T-cell (primary cell): ENCODE measurements around the gene MYO7A. TPM values are rescaled to one million over a fixed set of nuclear protein-coding genes. Genes with fewer than 3 reads are reported as not detected.

Experiments used
- ATAC-seq, 4 experiments: fragments of 200-7000 bp in 3 of 4; fragments of 150-1000 bp in 1 of 4; cut with Tn5 transposase; replicated peaks in 1 of 4; 1 replicate in 3 of 4; 2 replicates in 1 of 4; pipeline ENCODE4 v1.10.0; 2021; ENCODE audit warnings: moderate library complexity in 3 of 4, mild to moderate bottlenecking in 2 of 4, moderate number of reproducible peaks in 1 of 4
- CTCF ChIA-PET, 2 donors: fragments of 300-600 bp; sonication (Branson Sonifier 250); formaldehyde crosslinking; loops; one replicate each; lab custom pipeline; 2022; ENCODE audit warnings: antibody characterized with exemption in 2 of 2; lab: Charles Lee
- POLR2A ChIA-PET, 2 donors: fragments of 300-600 bp; sonication (Branson Sonifier 250); formaldehyde crosslinking; loops; one replicate each; lab custom pipeline; 2022; ENCODE audit warnings: antibody characterized with exemption in 2 of 2; lab: Charles Lee
- DNase-seq, 35 experiments: peaks; one replicate each; pipeline versions ENCODE4 v3.0.0 to v3.0.0-alpha.2; 2013 to 2023
- H3K27ac ChIP-seq: one replicate; pipeline ENCODE4 v1.5.1; 2013; ENCODE audit warnings: low read length
- H3K27me3 ChIP-seq, 2 experiments: replicated peaks in 1 of 2; 1 replicate in 1 of 2; 2 replicates in 1 of 2; pipeline versions ENCODE4 v1.6.1 to v1.7.0; 2013; ENCODE audit warnings: low read length in 1 of 2, mixed read lengths in 1 of 2; ENCODE audit not compliant: control insufficient read depth in 2 of 2, insufficient read depth in 2 of 2; ENCODE audit errors: extremely low read depth in 1 of 2
- H3K36me3 ChIP-seq, 2 donors: 1 replicate in 1 of 2; 2 replicates in 1 of 2; pipeline versions ENCODE4 v1.6.1 to v1.7.0; 2013; ENCODE audit warnings: low read length in 1 of 2; ENCODE audit not compliant: control insufficient read depth in 2 of 2, insufficient read depth in 1 of 2; ENCODE audit errors: extremely low read depth in 1 of 2
- H3K4me1 ChIP-seq, 2 experiments: 1 replicate in 1 of 2; 2 replicates in 1 of 2; pipeline versions ENCODE4 v1.6.1 to v1.7.0; 2013; ENCODE audit warnings: low read length in 2 of 2, mixed read lengths in 1 of 2; ENCODE audit not compliant: insufficient read depth in 2 of 2, control insufficient read depth in 1 of 2; ENCODE audit errors: extremely low read depth in 1 of 2
- H3K4me3 ChIP-seq, 2 donors: 1 replicate in 1 of 2; 2 replicates in 1 of 2; pipeline versions ENCODE4 v1.5.1 to v1.7.0; 2013; ENCODE audit warnings: mild to moderate bottlenecking in 2 of 2, low read length in 1 of 2, moderate library complexity in 1 of 2; ENCODE audit not compliant: control insufficient read depth in 1 of 2; ENCODE audit errors: extremely low read depth in 1 of 2
- H3K9me3 ChIP-seq: 2 replicates; pipeline ENCODE4 v1.7.0; 2013
- H3K27ac Mint-ChIP-seq, 2 donors: one replicate each; pipeline ENCODE4 v1.8.0; 2020 to 2021; ENCODE audit warnings: mild to moderate bottlenecking in 2 of 2, mixed read lengths in 2 of 2
- H3K27me3 Mint-ChIP-seq, 2 donors: one replicate each; pipeline ENCODE4 v1.8.0; 2021 to 2022; ENCODE audit warnings: mixed read lengths in 2 of 2
- H3K36me3 Mint-ChIP-seq: one replicate; pipeline ENCODE4 v1.8.0; 2021; ENCODE audit warnings: mixed read lengths
- H3K4me1 Mint-ChIP-seq, 3 donors: one replicate each; pipeline ENCODE4 v1.8.0; 2020 to 2022; ENCODE audit warnings: mixed read lengths in 3 of 3, mild to moderate bottlenecking in 1 of 3
- H3K4me3 Mint-ChIP-seq, 3 donors: one replicate each; pipeline ENCODE4 v1.8.0; 2020 to 2022; ENCODE audit warnings: mild to moderate bottlenecking in 3 of 3, mixed read lengths in 3 of 3, moderate library complexity in 3 of 3
- H3K9me3 Mint-ChIP-seq, 3 donors: one replicate each; pipeline ENCODE4 v1.8.0; 2020 to 2022; ENCODE audit warnings: mixed read lengths in 3 of 3
- WGBS: methylation state at CpG from one replicate; pipeline ENCODE4 v1.1.5; 2013; ENCODE audit warnings: missing lambda C conversion rate; ENCODE audit not compliant: insufficient coverage; 5-methylcytosine and 5-hydroxymethylcytosine counted together
- total RNA-seq, 35 experiments: library from RNA in 6 of 35; stranded (reverse) in 6 of 35; fragments of 120-200 nt in 1 of 35; gene quantifications; one replicate each; pipeline versions ENCODE4 v1.2.1 to v1.2.4 and lab custom pipeline; 2013 to 2026

The MYO7A gene
- total RNA-seq, 5 donors from 2014 or later (not counting 1 experiment from before 2014, with no cell fraction given) = 0.15 to 1.7 (median 0.44) TPM

DNA sequence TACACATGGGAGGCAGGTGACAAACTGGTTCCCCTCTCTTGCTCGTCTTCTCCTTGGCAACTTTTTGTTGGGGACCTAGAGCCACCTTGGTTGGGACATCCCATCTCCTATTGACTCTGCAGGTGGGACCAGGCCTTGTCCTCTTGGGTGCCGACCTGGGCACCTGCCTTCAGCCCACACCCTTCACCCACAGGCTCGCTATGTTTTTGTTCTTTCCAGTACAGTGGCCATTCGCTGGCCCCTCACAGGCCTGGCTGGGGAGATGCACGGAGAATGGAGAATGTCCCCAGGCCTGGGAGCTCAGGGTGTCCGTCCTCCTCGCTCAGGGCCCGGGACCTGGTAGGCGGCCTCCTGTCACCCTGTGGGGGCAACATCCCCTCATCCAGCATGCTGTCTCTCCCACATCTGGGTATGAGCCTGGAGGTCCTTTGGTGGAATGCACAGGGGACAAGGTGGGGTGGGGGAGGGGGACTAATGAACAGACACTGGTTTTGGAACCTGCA, 40.3 kb upstream of the MYO7A start:
- peaks cover 0 to 5% of the 10 kb centered on the region in 2 experiments for H3K27me3 ChIP-seq
- Mint-ChIP-seq H3K36me3 (no peaks in the 10 kb centered on the region), H3K9me3 (no peaks in the 10 kb centered on the region), H3K4me1 (peaks cover 10 to 12% (median 11%) of the 10 kb centered on the region in 3 donors), H3K4me3 (no peak overlapping the region), H3K27me3 (no peaks in the 10 kb centered on the region), H3K27ac (no peak overlapping the region)
- no peak overlapping the region for H3K4me3 ChIP-seq
- CTCF ChIA-PET = no interaction called here
- H3K4me1 ChIP-seq = peaks cover 0 to 23% of the 10 kb centered on the region in 2 experiments
- ATAC-seq (no peak), DNase-seq (no peak)
- 92% methylated on average over 3 of the region's 9 CpGs for WGBS
- H3K9me3 ChIP-seq = no peaks in the 10 kb centered on the region
- H3K36me3 ChIP-seq = no peaks in the 10 kb centered on the region
- POLR2A ChIA-PET = no interaction called here
- no peak overlapping the region for H3K27ac ChIP-seq

- H3K36me3 Mint-ChIP-seq = no peaks in the 10 kb centered on the region
- H3K27ac Mint-ChIP-seq = no peak overlapping the region
- Histone ChIP-seq H3K4me3 (no peak overlapping the region), H3K9me3 (no peaks in the 10 kb centered on the region), H3K36me3 (no peaks in the 10 kb centered on the region), H3K4me1 (peaks cover 0 to 17% of the 10 kb centered on the region in 2 experiments), H3K27me3 (peaks cover 0 to 5% of the 10 kb centered on the region in 2 experiments), H3K27ac (no peak overlapping the region)
- H3K9me3 Mint-ChIP-seq = no peaks in the 10 kb centered on the region
- ChIA-PET CTCF (interaction anchor here in 1 of 2 donors (3.9 kb wide), 1 partner anchor 40 kb away, joined by 79 read pairs; no protein-coding TSS in a partner anchor), POLR2A (no interaction called here)
- H3K4me3 Mint-ChIP-seq = no peak overlapping the region
- DNase-seq (no peak), ATAC-seq (no peak)
- H3K27me3 Mint-ChIP-seq = no peaks in the 10 kb centered on the region
- whole genome bisulfite sequencing = 72% methylated on average over 9 of the region's 11 CpGs
- peaks cover 5 to 7% (median 6%) of the 10 kb centered on the region in 3 donors for H3K4me1 Mint-ChIP-seq
Measured at GRCh38 chr11:77088236-77089003, 39.6 kb upstream of the MYO7A start.

DNA sequence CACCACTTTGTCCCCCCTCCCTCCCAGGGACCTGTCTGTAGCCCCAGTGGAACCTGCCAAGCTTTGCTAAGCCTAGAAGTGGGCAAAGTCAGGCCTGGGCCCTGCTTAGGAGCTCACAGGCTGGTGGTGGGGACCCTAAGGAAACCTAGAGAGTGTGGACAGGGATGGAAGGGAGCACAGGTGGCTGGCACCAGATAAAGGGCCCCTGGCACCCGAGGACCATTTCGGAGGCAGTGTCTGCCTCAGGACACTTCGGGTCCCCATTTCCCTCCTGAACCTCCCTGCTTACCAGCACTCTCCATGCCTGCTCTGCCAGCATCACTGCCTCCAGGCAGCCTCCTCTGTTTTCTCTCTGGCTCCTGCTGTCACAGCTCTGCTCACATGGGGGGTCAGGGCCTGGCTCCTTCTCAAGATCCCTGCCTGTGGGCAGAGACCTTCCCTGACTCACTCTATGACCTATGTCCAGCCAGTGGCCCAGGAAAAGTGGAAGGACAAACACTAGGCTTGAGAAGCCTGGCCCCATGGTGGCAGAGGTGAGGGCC, 39.0 kb upstream of the MYO7A start:
- H3K4me3 Mint-ChIP-seq = no peak overlapping the region
- ChIA-PET POLR2A (no interaction called here), CTCF (interaction anchor here in 1 of 2 donors (3.9 kb wide), 1 partner anchor 41 kb away, joined by 79 read pairs; no protein-coding TSS in a partner anchor)
- no peak overlapping the region for H3K27ac ChIP-seq
- no peaks in the 10 kb centered on the region for H3K9me3 Mint-ChIP-seq
- no peaks in the 10 kb centered on the region for H3K36me3 ChIP-seq
- 78% methylated on average over 3 of the region's 3 CpGs for WGBS
- DNase-seq (no peak), ATAC-seq (no peak)
- H3K36me3 Mint-ChIP-seq = no peaks in the 10 kb centered on the region
- H3K4me3 ChIP-seq = no peak overlapping the region
- no peaks in the 10 kb centered on the region for H3K9me3 ChIP-seq
- H3K4me1 ChIP-seq = peaks cover 0 to 10% of the 10 kb centered on the region in 2 experiments
- H3K27ac Mint-ChIP-seq = no peak overlapping the region
- H3K27me3 ChIP-seq = peaks cover 0 to 5% of the 10 kb centered on the region in 2 experiments
- no peaks in the 10 kb centered on the region for H3K27me3 Mint-ChIP-seq
- H3K4me1 Mint-ChIP-seq = peaks cover 4 to 6% (median 4%) of the 10 kb centered on the region in 3 donors

DNA sequence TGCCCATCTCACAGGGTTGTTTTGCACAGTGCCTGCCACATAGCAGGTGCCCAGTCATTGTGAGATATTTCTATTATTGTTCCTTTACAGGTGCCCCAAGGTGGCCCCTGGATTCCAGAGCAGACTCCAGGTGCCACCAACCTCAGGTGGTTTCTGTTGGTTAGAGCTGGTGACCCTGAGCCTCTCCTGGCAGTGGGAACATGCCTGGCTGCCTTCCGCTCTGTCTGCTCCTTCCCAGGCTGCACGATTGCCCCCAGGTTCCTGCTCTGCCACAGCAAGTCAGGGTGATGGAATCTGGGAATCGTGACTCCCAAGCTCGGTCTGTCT, 38.0 kb upstream of the MYO7A start:
- 78% methylated on average over 3 of the region's 4 CpGs for WGBS
- Mint-ChIP-seq H3K27ac (no peak overlapping the region), H3K36me3 (no peaks in the 10 kb centered on the region), H3K9me3 (no peaks in the 10 kb centered on the region), H3K4me1 (peaks cover 4 to 6% (median 4%) of the 10 kb centered on the region in 3 donors), H3K4me3 (no peak overlapping the region), H3K27me3 (no peaks in the 10 kb centered on the region)
- ATAC-seq = no peak
- no peak for DNase-seq
- peaks cover 0 to 8% of the 10 kb centered on the region in 2 experiments for H3K4me1 ChIP-seq
- H3K36me3 ChIP-seq = peaks cover 0 to 4% of the 10 kb centered on the region in 2 donors
- H3K27ac ChIP-seq = no peak overlapping the region
- peaks cover 0 to 5% of the 10 kb centered on the region in 2 experiments for H3K27me3 ChIP-seq
- ChIA-PET POLR2A (interaction anchor here in 1 of 2 donors (0.6 kb wide), 1 partner anchor 1725 kb away, joined by 6 read pairs; no protein-coding TSS in a partner anchor), CTCF (interaction anchor here (1.2 to 3.9 kb wide), 3 partner anchors 41 to 45 kb away, joined by 3 to 79 read pairs (median 3); no protein-coding TSS in a partner anchor)
- no peak overlapping the region for H3K4me3 ChIP-seq
- H3K9me3 ChIP-seq = no peaks in the 10 kb centered on the region

- H3K36me3 Mint-ChIP-seq = no peaks in the 10 kb centered on the region
- H3K27me3 Mint-ChIP-seq = no peaks in the 10 kb centered on the region
- CTCF ChIA-PET = interaction anchor here (0.9 to 3.9 kb wide), 10 partner anchors 8 to 285 kb away, joined by 3 to 79 read pairs (median 5); partner anchors contain the start of gene MYO7A (in 1 of the 2)
- peaks cover 0 to 6% of the 10 kb centered on the region in 2 donors for H3K36me3 ChIP-seq
- POLR2A ChIA-PET = interaction anchor here in 1 of 2 donors (0.6 kb wide), 1 partner anchor 1725 kb away, joined by 6 read pairs; no protein-coding TSS in a partner anchor
- peaks cover 4 to 6% (median 4%) of the 10 kb centered on the region in 3 donors for H3K4me1 Mint-ChIP-seq
- ATAC-seq (no peak), DNase-seq (no peak)
- H3K9me3 ChIP-seq = no peaks in the 10 kb centered on the region
- no peak overlapping the region for H3K27ac Mint-ChIP-seq
- 54% methylated on average over 8 of the region's 13 CpGs for WGBS
- H3K4me1 ChIP-seq = peaks cover 0 to 8% of the 10 kb centered on the region in 2 experiments
- H3K4me3 Mint-ChIP-seq = no peak overlapping the region
- no peak overlapping the region for H3K27ac ChIP-seq
- H3K9me3 Mint-ChIP-seq = no peaks in the 10 kb centered on the region
- H3K27me3 ChIP-seq = peaks cover 0 to 5% of the 10 kb centered on the region in 2 experiments
- H3K4me3 ChIP-seq = no peak overlapping the region
Measured at GRCh38 chr11:77090373-77091111, 37.5 kb upstream of the MYO7A start.
